ENCODE results near the gene ZBP1. TPM values are rescaled to one million over a fixed set of nuclear protein-coding genes. Genes with fewer than 3 reads are reported as not detected.

The ZBP1 gene
- total RNA-seq, 2 donors from 2014 or later = 4.1 to 6.1 TPM

DNA sequence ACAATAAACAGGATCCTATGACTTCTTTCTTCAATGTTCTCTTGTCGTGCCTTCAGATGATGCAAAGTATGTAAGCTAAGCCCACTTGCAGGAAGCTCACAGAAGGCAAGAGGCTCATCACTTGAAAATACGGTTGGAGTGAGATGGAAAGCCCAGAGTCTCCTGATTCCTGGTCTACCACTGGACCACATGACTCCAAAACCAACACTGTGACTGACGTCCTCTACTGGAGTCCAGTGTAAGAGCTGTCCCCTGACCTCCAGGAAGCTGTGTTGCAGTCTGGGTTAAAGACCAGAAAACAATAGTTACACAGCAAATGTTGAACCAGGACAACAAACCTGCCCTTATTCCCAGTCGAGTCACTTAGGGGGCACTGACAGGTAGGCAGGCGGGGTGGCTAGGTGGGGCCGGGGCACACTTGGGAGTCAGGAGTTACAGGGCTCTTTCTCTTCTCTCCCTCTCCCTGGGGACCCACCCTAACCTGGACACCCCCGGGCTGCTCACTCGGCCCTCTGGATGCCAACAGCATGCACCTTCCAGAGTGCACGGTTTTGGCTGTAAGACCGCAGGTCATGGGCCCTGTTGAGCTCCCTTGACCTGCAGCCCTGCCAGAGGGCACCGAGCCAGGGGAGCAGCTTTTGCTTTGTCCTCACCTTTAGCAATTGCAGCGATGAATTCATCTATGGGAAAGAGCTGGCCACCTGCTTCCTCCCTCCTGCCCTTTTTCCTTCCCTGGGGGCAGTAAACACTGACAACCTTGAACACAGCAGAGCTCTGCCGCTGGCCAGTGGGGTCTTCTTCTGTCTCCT, 51.9 kb downstream of the ZBP1 start:
- Histone ChIP-seq H3K4me3 (no peak overlapping the region), H3K4me1 (ENCODE audit: control insufficient read depth in 1 of 2, low read depth in 2 of 2) (no peaks in the 10 kb centered on the region), H3K27me3 (replicated peaks; ENCODE audit: insufficient read depth) (no peaks in the 10 kb centered on the region), H3K27ac (no peak overlapping the region), H3K9me3 (no peaks in the 10 kb centered on the region), H3K36me3 (no peaks in the 10 kb centered on the region)
- TF ChIP-seq CTCF (IDR thresholded peaks at IDR 0.05) = no peak
- DNase-seq (ENCODE audit: low spot score) (no peak), ATAC-seq (ENCODE audit: insufficient number of reproducible peaks, low FRiP score, low read depth) (no peak)

DNA sequence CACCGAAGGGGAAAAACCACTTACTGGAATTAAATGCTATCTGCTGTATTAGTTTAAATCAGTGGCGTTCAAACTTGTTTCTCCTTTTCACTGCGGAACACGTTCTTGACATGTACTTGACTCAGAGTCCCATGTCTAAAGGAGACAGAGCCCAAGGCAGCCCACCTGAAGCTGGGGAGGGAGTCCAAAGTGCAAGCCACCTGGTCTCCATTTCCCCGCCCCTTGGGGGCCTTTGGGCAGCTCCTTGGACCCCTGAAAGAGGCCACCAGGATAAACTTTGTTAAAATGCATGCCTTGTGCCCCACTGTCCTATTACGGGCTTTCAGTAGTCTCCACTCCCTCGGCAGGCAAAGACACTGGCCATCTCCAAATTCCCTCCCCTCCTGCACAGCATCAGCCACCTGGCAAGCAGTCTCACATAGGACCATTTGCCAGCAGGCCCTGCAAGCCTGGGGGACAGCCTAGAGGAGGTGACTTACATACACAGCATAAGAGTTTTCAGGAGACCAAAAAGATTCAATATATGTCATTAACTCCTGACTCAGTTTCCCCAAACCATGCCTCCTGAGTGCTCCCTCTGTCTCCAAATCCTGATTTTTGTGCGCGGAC, 52.7 kb downstream of the ZBP1 start:
- no peak for TF ChIP-seq CTCF (IDR thresholded peaks at IDR 0.05)
- Histone ChIP-seq H3K4me1 (ENCODE audit: control insufficient read depth in 1 of 2, low read depth in 2 of 2) (no peaks in the 10 kb centered on the region), H3K27ac (no peak overlapping the region), H3K9me3 (no peaks in the 10 kb centered on the region), H3K27me3 (replicated peaks; ENCODE audit: insufficient read depth) (no peaks in the 10 kb centered on the region), H3K36me3 (no peaks in the 10 kb centered on the region), H3K4me3 (no peak overlapping the region)
- no peak for DNase-seq (ENCODE audit: low spot score)
- ATAC-seq (ENCODE audit: insufficient number of reproducible peaks, low FRiP score, low read depth) = no peak

- Histone ChIP-seq H3K27me3 (replicated peaks; ENCODE audit: insufficient read depth) (no peaks in the 10 kb centered on the region), H3K9me3 (no peaks in the 10 kb centered on the region), H3K4me3 (no peak overlapping the region), H3K4me1 (ENCODE audit: control insufficient read depth in 1 of 2, low read depth in 2 of 2) (no peaks in the 10 kb centered on the region), H3K36me3 (no peaks in the 10 kb centered on the region), H3K27ac (no peak overlapping the region)
- ATAC-seq (ENCODE audit: insufficient number of reproducible peaks, low FRiP score, low read depth) (no peak), DNase-seq (ENCODE audit: low spot score) (no peak)
- TF ChIP-seq CTCF (IDR thresholded peaks at IDR 0.05) = no peak
Observed at GRCh38 chr20:57566803-57567459, 53.3 kb downstream of the ZBP1 start.

DNA sequence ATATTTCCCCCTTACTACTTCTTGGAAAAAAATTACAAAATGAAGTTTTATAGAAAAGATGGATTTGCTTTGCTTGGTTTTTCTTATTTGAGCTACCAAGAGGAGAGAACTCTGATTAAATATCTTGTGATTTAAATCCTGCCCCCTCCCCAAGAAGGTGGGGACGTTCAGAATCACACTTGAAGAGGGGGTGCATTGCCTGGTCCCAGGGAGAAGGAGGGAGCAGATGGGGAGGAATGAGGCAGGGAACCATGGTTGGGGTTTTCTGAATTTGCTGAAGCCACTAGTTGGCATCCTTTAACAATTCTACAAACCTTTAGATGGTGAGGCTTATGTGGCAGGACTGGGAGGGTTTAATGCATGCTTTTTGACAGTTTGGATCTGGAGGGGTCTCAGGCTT, 53.8 kb downstream of the ZBP1 start:
- no peak for TF ChIP-seq CTCF (IDR thresholded peaks at IDR 0.05)

GRCh38 chr20:57564951-57565642, 55.1 kb downstream of the ZBP1 start:
- no peaks in the 10 kb centered on the region for H3K4me1 ChIP-seq (ENCODE audit: control insufficient read depth in 1 of 2, low read depth in 2 of 2)
- no peak for TF ChIP-seq CTCF (IDR thresholded peaks at IDR 0.05)
- no peaks in the 10 kb centered on the region for H3K9me3 ChIP-seq
- H3K36me3 ChIP-seq = no peaks in the 10 kb centered on the region
- DNase-seq (ENCODE audit: low spot score) = no peak
- no peak for ATAC-seq (ENCODE audit: insufficient number of reproducible peaks, low FRiP score, low read depth)
- no peak overlapping the region for H3K27ac ChIP-seq
- no peak overlapping the region for H3K4me3 ChIP-seq
- no peaks in the 10 kb centered on the region for H3K27me3 ChIP-seq (replicated peaks; ENCODE audit: insufficient read depth)

More for the DNA sequence above, 53.8 kb downstream of the ZBP1 start:
- no peak for DNase-seq (ENCODE audit: low spot score)
- Histone ChIP-seq H3K4me3 (no peak overlapping the region), H3K36me3 (no peaks in the 10 kb centered on the region), H3K4me1 (ENCODE audit: control insufficient read depth in 1 of 2, low read depth in 2 of 2) (no peaks in the 10 kb centered on the region), H3K9me3 (no peaks in the 10 kb centered on the region), H3K27me3 (replicated peaks; ENCODE audit: insufficient read depth) (no peaks in the 10 kb centered on the region), H3K27ac (no peak overlapping the region)
- no peak for ATAC-seq (ENCODE audit: insufficient number of reproducible peaks, low FRiP score, low read depth)
